ENCODE measurements around the gene NUPR1. TPM values are rescaled to one million over a fixed set of nuclear protein-coding genes. Genes with fewer than 3 reads are reported as not detected.
"Not testable (repeated sequence)": the region's sequence is repeated elsewhere in the genome, so short reads cannot be mapped to it uniquely, and the experiment has no call there.

NUPR1 gene
- total and polyA plus RNA-seq, 11 donors = 5.7 to 103 (median 28.6) TPM

GRCh38 chr16:28527985-28528384 lies 10.8 kb downstream of the NUPR1 start:
- TF ChIP-seq, protein P1, sequence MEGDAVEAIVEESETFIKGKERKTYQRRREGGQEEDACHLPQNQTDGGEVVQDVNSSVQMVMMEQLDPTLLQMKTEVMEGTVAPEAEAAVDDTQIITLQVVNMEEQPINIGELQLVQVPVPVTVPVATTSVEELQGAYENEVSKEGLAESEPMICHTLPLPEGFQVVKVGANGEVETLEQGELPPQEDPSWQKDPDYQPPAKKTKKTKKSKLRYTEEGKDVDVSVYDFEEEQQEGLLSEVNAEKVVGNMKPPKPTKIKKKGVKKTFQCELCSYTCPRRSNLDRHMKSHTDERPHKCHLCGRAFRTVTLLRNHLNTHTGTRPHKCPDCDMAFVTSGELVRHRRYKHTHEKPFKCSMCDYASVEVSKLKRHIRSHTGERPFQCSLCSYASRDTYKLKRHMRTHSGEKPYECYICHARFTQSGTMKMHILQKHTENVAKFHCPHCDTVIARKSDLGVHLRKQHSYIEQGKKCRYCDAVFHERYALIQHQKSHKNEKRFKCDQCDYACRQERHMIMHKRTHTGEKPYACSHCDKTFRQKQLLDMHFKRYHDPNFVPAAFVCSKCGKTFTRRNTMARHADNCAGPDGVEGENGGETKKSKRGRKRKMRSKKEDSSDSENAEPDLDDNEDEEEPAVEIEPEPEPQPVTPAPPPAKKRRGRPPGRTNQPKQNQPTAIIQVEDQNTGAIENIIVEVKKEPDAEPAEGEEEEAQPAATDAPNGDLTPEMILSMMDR (IDR thresholded peaks at IDR 0.05) = no peak
- TF ChIP-seq POLR2A (IDR thresholded peaks at IDR 0.05) = no peak
- no peak for ATAC-seq
- Histone ChIP-seq H3K4me1 (peaks cover 0 to 28% (median 11%) of the 10 kb centered on the region in 12 donors), H3K27me3 (no peaks in the 10 kb centered on the region), H3K4me3 (no peak overlapping the region), H3K9me3 (no peaks in the 10 kb centered on the region), H3K27ac (no peak overlapping the region), H3K36me3 (no peaks in the 10 kb centered on the region)
- no peak for DNase-seq
- intact Hi-C loops (cut with DNase I) = no loop called here
- WGBS, 4 donors = 86 to 90% (median 88%) methylated on average over 5 of the region's 5 CpGs

DNA sequence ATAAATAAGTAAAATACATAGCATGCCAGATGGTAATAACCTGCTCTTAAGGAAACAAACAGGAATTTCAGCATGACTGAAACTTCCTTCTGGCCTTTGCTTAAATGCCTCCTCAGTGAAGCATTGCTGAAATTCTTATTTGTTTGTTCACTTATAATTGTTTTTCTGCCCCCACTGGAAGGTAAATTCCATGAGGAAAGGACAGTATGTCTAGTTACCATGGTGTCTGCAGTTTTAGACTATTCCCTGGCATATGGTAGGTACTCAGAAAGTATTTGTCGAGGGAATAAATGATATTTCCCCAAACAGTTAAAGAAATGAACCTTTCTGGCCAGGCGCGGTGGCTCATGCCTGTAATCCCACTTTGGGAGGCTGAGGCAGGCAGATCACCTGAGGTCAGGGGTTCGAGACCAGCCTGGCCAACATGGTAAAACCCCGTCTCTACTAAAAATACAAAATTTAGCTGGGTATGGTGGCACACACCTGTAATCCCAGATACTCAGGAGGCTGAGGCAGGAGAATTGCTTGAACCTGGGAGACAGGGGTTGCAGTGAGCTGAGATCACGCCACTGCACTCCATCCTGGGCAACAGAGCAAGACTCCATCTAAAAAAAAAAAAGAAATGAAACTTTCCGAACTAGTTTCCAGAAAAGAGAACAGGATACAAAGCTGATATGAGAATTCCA lies 11.5 kb downstream of the NUPR1 start:
- ATAC-seq; H3K27ac ChIP-seq; H3K4me3 ChIP-seq; intact Hi-C loops (cut with DNase I); H3K9me3 ChIP-seq; H3K27me3 ChIP-seq; DNase-seq; H3K36me3 ChIP-seq: not testable (repeated sequence)
- peaks cover 0 to 21% (median 5%) of the 10 kb centered on the region in 12 donors for H3K4me1 ChIP-seq
- WGBS, 4 donors = 89 to 97% (median 93%) methylated on average over 7 of the region's 7 CpGs

GRCh38 chr16:28526201-28527099 lies 12.3 kb downstream of the NUPR1 start:
- no peaks in the 10 kb centered on the region for H3K36me3 ChIP-seq
- no peak overlapping the region for H3K4me3 ChIP-seq
- ATAC-seq = no peak
- H3K27me3 ChIP-seq = no peaks in the 10 kb centered on the region
- no peak for TF ChIP-seq POLR2A (IDR thresholded peaks at IDR 0.05)
- TF ChIP-seq, protein P1 (IDR thresholded peaks at IDR 0.05) = no peak
- H3K27ac ChIP-seq = no peak overlapping the region
- intact Hi-C loops (cut with DNase I) = no loop called here
- H3K9me3 ChIP-seq = no peaks in the 10 kb centered on the region
- DNase-seq = no peak
- WGBS, 4 donors = 88 to 92% (median 90%) methylated on average over 11 of the region's 11 CpGs
- H3K4me1 ChIP-seq = peaks cover 0 to 13% (median 0%) of the 10 kb centered on the region in 12 donors

DNA sequence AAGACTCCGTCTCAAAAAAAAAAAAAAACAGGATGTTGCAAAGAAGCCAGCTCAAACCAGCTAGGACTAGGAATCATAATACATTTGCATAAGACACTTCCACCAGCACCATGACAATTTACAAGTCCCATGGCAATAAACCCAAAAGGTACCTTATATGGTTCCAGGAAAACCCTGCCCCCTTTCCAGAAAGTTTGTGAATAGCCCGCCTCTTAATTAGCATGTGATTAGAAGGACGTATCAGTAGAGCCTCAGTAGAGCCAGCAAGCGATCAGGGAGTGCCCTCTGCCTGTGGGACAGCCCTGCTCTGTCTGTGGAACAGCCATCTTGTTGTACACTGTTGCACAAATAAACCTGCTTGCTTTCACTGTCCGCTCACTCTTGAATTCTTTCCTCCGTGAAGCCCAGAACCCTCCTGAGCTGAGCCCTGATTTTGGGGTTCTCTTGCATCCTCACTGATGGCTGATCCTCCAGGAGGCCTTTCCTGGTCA lies 14.0 kb downstream of the NUPR1 start:
- Histone ChIP-seq H3K4me3 (no peak overlapping the region), H3K4me1 (peaks cover 0 to 13% (median 0%) of the 10 kb centered on the region in 12 donors), H3K27ac (no peak overlapping the region), H3K36me3 (no peaks in the 10 kb centered on the region), H3K27me3 (no peaks in the 10 kb centered on the region), H3K9me3 (no peaks in the 10 kb centered on the region)
- DNase-seq (no peak), ATAC-seq (no peak)
- intact Hi-C loops (cut with DNase I) = no loop called here
- TF ChIP-seq, protein P1 (IDR thresholded peaks at IDR 0.05) = no peak
- 72 to 79% (median 74%) methylated on average over 6 of the region's 6 CpGs for WGBS, 4 donors
